ENCODE measurements around the gene CEP192. TPM values are rescaled to one million over a fixed set of nuclear protein-coding genes. Genes with fewer than 3 reads are reported as not detected.
"Not testable (repeated sequence)": the region's sequence is repeated elsewhere in the genome, so short reads cannot be mapped to it uniquely, and the experiment has no call there.

Gene CEP192
- total RNA-seq: 13.5 TPM
- long read RNA-seq, partial matches to known transcripts: 5 of 10 reads
- long read RNA-seq, other reads (novel, unspliced or antisense): 5 of 10 reads

GRCh38 chr18:12990967-12991820, at the start of gene CEP192:
CEP192 (plus strand) TSS chr18:12991362; CDS start chr18:12999425, 8,063 bp downstream.
- DNase-seq (ENCODE audit: low spot score): peak; percentile 98

GRCh38 chr18:12943215-12943614, 47.9 kb upstream of the CEP192 start:
- no peak for DNase-seq (ENCODE audit: low spot score)

GRCh38 chr18:12944709-12945108, 46.5 kb upstream of the CEP192 start:
- DNase-seq (ENCODE audit: low spot score): no peak

- no peak for DNase-seq (ENCODE audit: low spot score)
These were observed 44.4 kb upstream of the CEP192 start for GRCh38 chr18:12946549-12947284.

GRCh38 chr18:12947285-12948049, 43.7 kb upstream of the CEP192 start, which contains the start of gene SEH1L:
SEH1L (plus strand) TSS chr18:12948011; CDS start chr18:12948122, 111 bp downstream.
- DNase-seq (ENCODE audit: low spot score): peak; percentile 99

GRCh38 chr18:12948050-12948804, 42.9 kb upstream of the CEP192 start:
- DNase-seq (ENCODE audit: low spot score): peak; percentile 97

- no peak for DNase-seq (ENCODE audit: low spot score)
These were observed 32.7 kb upstream of the CEP192 start for GRCh38 chr18:12958478-12958877.

GRCh38 chr18:12960395-12960794, 30.8 kb upstream of the CEP192 start:
- DNase-seq (ENCODE audit: low spot score): no peak

- DNase-seq (ENCODE audit: low spot score): no peak
These were observed 30.2 kb upstream of the CEP192 start for GRCh38 chr18:12960853-12961397.

- no peak for DNase-seq (ENCODE audit: low spot score)
These were observed 28.1 kb upstream of the CEP192 start for GRCh38 chr18:12963069-12963468.

GRCh38 chr18:12968115-12968514, 23.0 kb upstream of the CEP192 start:
- no peak for DNase-seq (ENCODE audit: low spot score)

GRCh38 chr18:12968619-12969018, 22.5 kb upstream of the CEP192 start:
- no peak for DNase-seq (ENCODE audit: low spot score)

GRCh38 chr18:12973562-12974213, 17.5 kb upstream of the CEP192 start:
- no peak for DNase-seq (ENCODE audit: low spot score)

GRCh38 chr18:12975488-12975887, 15.7 kb upstream of the CEP192 start:
- DNase-seq (ENCODE audit: low spot score): no peak

- no peak for DNase-seq (ENCODE audit: low spot score)
These were observed 14.9 kb upstream of the CEP192 start for GRCh38 chr18:12976305-12976704.

GRCh38 chr18:12980065-12980464, 11.1 kb upstream of the CEP192 start:
- DNase-seq (ENCODE audit: low spot score): not testable (repeated sequence)

GRCh38 chr18:12989397-12990122, 1.6 kb upstream of the CEP192 start:
- DNase-seq (ENCODE audit: low spot score): no peak

GRCh38 chr18:12990123-12990475, 1.1 kb upstream of the CEP192 start:
- no peak for DNase-seq (ENCODE audit: low spot score)

GRCh38 chr18:12990641-12990966, 558 bp upstream of the CEP192 start:
- DNase-seq (ENCODE audit: low spot score): no peak

Measured in mesenteric fat pad (tissue), 1 donor.